Measurements from ENCODE around the gene ASXL2.
"Not testable (repeated sequence)": the region's sequence is repeated elsewhere in the genome, so short reads cannot be mapped to it uniquely, and the experiment has no call there.

The ASXL2 gene

DNA sequence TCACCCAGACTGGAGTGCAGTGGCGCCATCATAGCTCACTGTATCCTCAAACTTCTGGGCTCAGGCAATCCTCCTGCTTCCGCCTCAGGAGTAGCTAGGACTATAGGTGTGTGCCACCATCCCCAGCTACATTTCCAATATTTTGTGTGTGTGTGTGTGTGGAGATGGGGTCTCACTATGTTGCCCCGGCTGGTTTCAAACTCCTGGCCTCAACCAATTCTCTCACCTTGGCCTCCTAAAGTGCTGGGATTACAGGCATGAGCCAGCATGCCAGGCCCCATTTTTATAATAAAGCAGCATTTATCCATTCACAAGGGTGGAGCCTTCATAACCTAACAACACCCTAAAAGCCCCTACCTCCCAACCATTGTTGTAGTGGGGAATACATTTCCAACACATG, 152.4 kb downstream of the ASXL2 start:
- DNase-seq: no peak

DNA sequence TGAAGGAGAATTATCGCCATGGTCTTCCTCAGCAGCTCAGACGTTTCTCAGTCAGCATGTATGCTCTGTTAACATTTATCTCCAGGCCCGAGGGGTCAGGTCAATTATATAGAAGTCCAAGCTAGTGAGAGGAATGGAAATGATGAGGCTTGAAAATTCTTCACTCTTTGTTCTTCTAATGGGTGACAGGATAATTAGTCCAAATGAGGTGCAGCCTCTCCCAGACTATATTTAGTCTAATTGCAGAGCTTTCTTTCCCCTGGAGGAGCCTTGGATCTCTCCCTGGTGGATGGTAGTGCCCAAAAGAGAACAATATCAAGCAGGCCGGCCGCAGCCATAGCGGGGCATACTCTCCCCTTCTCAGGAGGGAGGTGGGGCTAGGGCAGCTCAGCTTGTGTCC, 153.5 kb downstream of the ASXL2 start:
- DNase-seq: no peak

DNA sequence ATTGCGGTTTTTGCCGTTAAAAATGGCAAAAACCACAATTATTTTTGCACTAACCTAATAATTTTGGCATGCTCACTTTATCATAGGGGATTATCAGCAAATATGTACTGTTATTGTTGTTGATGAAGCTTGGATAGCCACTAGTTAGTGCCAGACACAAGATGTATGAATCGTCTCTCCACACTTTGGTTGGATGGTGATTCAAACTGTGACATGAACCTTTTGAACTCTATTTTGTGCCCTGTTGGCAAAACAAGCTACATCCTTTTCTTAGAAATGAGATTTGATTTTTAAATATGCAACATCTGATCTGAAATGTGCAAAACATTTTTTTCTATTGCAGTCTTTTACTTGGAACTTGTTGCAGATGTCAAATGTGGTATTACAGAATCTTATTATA, 156.1 kb downstream of the ASXL2 start:
- no peak for DNase-seq

DNA sequence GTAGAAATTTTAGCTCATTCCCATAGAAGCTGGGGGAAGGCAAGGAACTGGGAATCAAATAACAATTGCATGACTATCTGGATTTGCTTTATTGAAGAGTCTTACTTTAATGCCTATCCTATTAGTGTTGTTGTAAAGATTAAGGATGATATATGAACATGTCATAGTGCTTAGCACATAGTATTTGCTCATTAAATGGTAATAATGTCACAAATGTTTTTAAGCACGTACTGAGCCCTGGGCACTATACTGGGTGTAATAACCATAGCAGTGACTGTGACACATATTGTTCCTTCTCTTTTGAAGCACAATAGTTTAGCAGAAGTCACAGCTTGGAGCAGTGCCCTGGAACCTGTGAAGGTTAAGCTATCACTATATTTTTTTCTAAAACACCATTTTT, 157.7 kb downstream of the ASXL2 start:
- no peak for DNase-seq

DNA sequence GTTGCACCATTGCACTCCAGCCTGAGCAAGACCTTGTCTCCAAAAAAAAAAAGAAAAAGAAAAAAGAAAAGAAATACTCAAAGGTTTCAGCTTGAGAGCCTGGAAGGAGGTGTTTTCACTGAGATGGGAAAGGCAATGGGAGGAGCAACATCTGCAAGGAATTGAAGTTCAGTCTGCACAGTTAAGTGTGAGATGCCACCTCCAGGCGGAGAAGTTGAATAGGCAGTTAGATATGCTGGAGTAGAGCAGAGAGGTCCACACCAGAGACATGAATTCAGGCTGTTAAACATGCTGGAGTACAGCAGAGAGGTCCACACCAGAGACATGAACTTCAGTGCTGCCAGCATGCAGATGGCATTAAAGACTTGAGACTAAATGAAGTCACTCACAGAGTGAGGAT, 163.5 kb downstream of the ASXL2 start:
- no peak for DNase-seq

DNA sequence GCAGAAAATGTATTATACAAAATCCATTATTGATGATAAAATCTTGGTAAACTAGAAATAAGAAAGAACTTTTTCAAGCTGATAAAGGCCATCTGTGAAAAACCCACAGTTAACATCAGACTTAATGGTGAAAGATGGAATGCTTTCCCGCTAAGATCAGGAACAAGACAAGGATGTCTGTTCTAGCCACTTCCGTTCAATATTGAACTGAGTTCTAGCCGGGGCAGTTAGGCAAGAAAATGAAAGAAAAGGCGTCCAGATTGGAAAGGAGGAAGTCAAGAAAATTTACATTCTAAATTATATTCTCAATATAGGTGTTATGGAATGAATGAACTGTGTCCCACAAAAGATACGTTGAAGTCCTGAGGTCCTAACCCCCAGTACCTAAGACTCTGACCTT, 165.8 kb downstream of the ASXL2 start:
- no peak for DNase-seq

DNA sequence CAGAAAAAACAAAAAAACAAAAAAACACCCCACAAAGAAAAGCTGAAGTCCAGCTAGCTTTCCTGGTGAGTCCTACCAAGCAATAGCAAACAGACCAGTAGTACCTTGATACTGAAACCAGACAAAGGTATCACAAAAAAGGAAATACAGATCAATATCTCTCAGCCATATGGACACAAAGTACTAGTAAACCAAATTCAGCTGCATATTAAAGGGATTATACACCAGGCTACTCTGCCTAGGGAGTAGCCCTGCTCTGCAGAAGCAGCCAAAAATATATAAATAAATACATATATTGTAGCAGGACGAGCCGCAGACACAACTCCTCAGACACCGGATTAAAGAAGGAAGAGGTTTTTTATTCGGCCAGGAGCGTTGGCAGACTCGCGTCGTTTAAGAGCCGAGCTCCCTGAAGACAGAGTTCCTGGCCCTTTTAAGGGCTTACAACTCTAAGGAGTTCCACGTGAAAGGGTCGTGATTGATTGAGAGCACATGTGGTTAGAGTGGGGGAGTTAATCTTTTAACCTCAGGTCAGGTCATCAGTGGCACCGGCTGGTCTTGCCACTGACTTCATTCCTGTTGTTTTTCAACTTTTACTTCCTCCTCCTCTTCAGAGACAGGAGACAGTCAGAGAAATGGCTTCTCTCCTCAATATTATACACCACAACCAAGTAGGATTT, 166.5 kb downstream of the ASXL2 start:
- no peak for DNase-seq

DNA sequence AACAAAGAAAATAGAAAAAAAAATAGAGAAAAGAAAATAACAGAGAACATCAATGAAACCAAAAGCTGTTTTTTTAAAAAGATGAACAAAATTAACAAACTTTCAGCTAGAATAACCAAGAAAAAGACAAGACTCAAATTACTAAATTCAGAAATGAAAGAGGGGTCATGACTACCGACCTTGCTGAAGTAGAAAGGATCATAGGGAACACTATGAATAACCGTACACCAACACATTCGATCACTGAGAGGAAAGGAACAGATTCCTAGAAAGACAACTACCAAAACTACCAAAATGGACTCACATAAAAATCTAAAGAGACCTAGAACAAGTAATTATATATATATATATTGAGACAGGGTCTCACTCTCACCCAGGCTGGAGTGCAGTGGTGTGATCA, 167.5 kb downstream of the ASXL2 start:
- no peak for DNase-seq

DNA sequence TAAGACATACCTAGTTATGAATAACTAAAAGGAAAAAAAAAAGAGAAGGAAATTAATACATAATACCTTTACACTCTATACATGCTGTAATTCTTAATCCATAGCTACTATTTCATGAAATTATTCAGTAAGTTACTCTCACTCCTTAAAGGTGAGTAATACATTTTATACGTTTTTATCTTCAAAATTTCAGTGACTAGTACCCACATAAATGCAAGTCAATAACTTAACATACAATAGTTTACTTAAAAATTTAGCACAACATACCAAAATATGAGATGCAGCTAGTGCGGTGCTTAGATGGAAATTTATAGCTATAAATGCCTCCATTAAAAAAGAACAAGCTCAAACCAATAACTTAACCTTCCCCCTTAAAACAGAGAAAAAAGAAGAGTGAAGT, 168.9 kb downstream of the ASXL2 start:
- DNase-seq: no peak

DNA sequence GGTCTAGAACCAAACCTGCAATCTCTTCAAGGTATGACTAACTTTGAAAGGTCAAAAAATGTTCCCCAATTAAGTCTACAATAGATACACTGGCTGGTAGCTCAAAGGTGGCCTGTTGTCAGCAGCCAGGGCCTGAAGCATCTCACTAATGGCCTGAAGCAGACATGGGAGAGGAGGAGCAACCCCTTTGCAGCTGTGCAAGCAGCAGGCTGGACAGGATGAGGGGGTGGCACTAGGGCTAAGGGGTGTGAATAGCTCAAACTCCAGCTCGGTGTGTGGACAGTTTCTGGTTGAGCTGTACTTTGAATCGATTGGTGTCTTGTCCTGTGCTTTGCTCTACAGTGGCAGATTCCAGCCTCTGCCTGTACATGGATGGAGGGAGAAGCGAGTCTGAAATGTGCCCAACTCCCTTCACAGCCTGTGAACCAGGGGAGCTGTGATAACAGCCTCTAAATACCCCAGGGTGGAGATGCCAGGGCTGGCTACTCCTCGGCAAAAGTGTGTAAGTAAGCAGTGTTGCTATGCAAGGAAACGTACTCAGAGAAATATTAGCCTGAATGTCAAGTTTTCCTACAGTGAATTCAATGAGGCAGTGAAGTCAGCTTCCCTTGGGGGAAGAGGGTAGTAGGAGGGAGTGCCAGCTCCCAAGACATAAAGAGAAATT, 170.2 kb downstream of the ASXL2 start:
- DNase-seq: no peak

DNA sequence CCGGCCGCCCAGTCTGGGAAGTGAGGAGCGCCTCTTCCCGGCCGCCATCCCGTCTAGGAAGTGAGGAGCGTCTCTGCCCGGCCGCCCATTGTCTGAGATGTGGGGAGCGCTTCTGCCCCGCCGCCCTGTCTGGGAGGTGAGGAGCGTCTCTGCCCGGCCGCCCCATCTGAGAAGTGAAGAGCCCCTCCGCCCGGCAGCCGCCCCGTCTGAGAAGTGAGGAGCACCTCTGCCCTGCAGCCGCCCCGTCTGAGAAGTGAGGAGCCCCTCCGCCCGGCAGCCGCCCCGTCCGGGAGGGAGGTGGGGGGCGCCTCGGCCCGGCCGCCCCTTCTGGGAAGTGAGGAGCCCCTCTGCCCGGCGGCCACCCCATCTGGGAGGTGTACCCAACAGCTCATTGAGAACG, 172.7 kb downstream of the ASXL2 start:
- not testable (repeated sequence) for DNase-seq

DNA sequence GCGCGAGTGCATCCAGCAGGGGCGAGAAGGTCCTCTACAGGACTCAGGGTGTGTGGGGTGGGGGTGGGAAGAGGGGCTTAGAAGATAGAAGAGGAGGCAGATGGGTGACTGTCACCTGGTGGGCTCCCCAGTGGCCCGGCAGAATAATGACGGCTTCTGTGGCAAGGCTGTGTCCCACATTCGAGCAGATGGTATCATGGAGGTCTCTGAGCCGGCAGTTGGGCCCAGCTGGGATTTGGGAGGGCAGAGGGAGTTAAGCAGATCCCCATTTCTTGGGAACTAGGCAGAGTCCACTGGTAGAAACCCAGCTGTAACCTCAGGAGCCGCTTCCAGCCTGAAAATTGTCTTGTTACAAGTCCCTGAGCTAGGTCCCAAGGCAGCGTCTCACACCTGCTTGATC, 176.5 kb downstream of the ASXL2 start:
- no peak for DNase-seq

DNA sequence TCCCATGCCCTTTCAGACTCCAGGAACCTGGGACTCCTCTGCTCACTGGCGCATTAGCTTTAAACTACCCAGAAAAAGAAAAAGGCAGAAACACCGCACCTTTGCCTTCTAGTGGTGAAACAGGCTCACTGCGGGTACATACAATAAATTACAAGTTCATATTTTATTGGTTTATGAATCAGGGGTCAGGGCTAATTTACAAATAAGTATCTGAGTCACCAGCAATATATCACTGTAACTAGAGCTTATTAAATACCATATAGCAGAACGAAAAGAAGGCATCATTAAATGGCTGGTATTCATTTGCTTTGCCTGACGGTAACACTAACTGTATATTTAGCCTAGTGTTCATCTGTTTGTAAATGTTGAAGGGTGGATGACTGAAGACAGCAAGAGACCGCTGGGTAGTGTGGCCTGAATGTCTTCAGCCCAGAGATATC, 178.0 kb downstream of the ASXL2 start:
- DNase-seq: no peak

DNA sequence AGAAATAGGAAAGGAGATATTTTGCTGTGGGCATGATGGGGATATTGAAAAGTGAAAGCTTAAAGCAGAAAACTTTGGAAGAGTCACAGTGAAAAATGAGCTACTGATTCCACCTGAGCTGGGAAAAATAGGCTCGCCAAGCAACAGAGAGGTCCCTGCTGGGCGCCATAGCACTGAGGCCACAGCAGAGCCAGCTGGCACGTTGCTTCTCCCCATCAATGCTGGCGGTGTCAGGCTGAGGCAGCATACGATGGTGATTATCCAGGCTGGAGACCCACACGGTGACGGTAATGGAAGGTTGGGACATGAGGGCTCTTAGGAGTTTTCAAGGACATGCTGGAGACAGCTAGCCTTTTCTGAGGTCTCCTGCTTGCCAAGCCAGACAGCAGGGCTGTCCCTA, 179.1 kb downstream of the ASXL2 start:
- no peak for DNase-seq

DNA sequence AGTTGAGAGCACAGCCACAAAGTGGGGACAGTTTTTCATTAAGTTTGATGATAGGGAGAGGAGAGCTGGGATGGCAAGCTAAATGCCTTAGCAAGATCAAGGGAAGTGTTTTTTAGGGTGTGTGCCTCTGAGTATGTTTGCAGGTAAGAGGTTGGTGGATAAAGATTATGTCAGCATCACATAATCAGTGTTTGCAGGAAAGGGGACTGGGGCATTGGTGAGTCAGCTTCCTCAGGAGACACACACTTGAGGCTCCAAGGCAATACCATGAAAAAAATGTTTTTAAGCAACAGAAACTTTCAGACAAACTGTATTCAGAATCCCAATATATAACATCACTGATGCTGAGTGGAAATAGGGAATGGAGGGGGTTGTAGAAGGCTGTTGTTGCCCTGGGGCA, 179.5 kb downstream of the ASXL2 start:
- no peak for DNase-seq

DNA sequence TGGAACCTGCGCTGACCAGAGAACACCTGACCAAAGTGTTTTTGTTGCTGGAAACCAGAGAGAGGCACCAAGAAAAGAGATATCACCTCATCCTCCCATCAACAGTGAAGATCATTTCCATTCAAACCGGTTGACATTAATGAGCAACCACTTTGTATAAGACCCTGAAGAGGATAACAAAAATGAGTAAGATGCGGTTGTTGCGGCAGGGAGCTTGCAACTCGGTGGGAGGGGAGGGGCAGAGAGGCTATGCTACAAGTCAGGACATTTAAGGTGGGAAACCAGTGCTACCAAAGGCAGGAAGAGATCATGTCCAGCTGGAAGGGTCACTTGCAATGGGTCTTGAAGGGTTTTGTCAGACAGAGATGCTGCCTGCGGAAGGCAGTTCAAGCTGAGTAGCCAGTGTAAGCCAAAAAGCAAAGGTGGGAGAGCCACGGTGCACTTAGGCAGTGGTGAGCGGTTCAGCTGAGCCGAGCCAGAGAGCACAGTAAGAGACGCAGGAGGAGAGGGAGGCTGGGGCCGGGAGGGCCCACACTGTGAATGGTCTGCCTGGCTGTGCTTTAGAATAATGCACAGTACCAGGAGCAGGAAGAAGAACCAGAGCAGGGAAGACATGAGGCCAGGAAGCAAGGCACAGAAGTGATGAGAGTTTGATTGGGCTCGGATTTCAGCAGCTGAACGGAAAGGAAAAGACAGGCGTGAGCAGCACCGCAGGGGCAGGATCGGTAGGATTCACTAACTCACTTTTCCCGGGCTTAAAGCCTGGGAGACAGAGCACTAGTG, 180.5 kb downstream of the ASXL2 start:
- DNase-seq: no peak

DNA sequence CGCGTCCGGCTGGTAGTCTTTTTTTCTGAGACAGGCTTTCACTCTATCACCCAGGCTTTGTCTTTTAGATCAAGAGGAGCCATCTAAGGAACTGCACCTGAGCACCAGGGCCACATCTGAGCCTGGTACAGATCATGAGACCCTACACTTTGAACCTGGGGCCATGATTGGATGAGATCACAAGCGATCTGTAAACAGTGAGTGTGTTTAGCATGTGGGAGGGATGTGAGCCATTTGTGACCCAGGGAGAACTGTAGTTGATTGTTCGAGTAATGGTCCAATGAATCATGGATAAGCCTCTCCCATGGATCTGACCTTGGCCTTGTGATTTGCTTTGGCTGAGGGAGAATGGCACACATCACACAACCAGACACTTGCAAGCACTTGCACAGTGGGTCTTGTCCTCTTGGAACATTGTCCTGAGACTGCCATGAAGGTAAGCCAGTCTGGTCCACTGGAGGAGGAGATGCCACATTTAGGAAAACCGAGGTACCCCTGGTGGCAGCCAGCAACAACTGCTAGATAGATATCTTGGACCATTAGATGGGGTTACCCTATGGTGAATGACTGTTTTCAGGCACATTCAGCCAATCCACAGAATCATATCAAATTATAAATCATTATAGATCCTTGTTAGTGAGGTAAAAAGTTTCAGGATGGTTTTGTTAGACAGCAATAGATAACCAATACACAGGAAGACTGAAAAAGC, 185.4 kb downstream of the ASXL2 start:
- DNase-seq: no peak

DNA sequence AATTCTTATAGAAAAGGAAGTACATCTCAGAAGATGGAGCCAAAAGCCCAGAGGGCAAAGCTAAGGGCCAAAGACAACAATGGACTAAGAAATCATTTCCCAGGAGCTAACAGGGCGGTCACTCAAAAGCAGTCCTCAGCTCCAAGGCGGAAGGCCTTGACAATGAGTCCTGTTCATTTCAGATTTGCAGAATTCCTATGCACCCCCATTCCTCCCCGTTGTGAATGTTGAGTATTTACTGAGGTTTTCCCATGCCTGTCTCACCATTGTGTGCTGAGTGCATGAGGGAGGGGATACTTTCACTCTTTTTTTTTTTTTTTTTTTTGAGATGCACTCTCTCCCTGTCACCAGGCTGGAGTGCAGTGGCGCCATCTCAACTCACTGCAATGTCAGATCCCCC, 186.1 kb downstream of the ASXL2 start:
- DNase-seq: no peak

DNA sequence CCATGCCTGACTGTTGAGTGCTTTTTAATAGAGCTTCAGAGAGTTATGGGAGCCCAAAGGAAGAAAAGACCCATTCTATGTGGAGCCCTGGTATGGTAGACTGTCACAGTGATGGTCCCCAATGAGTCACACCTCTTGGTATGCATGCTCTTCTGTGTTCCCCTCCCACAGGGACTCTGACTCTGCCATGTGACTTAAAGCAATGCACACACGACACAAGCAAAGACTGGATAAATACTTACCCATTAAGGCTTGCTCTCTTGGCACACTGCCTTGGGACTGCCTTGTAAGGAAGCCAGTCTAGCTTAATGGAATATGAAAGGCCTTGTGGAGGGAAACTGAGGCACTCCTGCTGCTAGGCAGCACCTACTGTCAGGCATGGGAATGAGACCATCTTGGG, 188.2 kb downstream of the ASXL2 start:
- DNase-seq: no peak

DNA sequence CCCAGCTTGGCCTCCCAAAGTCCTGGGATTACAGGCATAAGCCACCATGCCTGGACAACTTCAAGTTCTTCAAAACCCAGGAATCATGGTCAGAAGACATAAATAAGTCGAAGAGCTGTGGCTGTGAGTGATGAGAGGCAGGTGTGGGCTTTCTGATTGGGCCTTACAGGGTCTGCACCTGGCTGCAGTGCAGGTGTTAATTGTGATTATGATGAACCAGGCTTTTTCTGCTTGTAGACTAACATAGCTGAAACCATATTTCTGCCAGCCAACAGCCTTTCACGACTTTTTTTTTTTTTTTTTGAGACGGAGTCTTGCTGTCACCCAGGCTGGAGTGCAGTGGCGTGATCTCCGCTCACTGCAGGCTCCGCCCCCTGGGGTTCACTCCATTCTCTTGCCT, 190.1 kb downstream of the ASXL2 start:
- no peak for DNase-seq

DNA sequence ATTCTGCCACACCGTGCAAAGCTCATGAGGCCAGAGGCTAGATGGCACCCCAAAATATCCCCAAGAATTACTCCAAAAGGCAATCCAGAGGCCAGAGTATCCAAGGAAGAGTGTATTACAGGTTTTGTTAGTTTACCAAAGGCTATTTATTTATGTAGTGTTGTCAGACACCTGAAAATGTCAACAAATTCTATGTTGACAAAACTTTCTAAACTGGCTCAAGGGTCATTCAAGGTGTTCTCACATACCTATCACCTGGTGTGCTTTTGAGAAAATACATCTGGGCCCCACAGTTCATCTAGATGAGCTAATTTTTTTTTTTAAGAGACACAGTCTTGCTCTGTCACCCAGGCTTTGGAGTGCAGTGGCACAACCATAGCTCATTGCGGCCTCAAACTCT, 192.5 kb downstream of the ASXL2 start:
- no peak for DNase-seq

DNA sequence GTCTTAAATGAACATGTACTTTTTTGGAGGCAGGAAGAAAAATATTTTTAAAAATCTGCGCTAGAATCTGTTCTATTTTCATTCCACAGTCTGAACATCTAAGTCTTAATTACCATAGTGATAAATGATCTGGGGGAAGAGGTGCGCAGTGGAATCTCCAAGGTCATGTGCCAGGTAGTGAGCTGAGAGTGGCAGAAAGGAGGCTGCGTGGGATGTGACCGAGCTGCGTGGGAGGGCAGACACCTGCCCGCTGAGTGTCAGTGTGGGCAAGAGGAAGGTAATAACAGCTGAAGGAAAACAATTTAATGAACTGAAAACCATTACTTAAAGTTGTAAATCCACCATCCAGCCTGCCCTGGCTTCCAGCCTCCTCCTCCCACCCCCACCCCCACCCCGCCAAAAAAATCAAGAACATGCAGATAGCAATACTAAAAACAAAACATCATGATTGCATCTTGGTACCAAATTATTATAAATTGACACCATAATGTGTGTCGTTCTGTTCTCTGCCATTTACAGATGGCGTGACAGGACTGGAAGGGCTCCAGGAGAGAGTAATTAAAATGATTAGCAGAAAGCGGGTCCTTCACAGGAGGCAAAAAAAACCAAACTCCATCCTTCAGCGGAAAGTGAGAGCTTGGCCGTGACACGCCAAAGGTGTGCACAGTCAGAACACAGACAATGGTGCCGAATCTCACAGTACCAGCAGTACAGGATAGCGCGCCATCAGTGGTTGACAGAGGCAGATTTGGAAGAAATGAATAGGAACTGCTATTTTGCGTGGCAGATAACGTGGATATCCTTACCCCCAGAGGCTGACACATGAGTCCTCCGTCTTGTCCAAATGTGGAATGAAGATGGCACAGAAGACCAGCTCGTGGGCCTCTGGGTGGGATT, 193.5 kb downstream of the ASXL2 start:
- DNase-seq: no peak
